ENCODE data around the gene BTAF1.
A peak's percentile ranks its signal among the peaks of the same experiment; 100 is the strongest.
"Not testable (repeated sequence)": the region's sequence is repeated elsewhere in the genome, so short reads cannot be mapped to it uniquely, and the experiment has no call there.

Gene BTAF1

DNA sequence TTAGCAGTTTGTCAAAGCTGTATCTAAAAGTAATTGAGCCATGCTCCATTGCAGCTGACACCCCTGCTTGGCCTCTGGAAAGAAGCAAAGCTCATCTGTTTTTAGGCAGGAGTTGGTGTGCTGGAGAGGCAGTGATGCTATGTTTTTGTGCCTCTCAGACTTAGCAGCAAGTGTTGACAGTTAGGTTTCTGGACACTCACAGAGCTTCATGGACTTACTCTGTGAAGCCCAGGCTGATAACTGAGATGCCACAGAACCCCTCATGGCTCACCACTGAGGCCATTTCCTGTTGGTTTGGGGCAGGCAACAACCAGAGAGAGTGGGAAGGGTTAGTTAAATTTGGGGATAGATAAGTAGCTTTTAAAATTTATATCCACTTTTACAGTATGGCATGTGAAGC is 59.8 kb downstream of the BTAF1 start:
- Mint-ChIP-seq H3K4me3 (no peak overlapping the region), H3K36me3 (ENCODE audit: low read depth) (peaks cover 79% of the 10 kb centered on the region), H3K4me1 (peaks cover 29% of the 10 kb centered on the region), H3K9me3 (no peaks in the 10 kb centered on the region), H3K27ac (peak overlapping the region; percentile 31), H3K27me3 (no peaks in the 10 kb centered on the region)
- ATAC-seq, result no peak
- DNase-seq, result no peak

DNA sequence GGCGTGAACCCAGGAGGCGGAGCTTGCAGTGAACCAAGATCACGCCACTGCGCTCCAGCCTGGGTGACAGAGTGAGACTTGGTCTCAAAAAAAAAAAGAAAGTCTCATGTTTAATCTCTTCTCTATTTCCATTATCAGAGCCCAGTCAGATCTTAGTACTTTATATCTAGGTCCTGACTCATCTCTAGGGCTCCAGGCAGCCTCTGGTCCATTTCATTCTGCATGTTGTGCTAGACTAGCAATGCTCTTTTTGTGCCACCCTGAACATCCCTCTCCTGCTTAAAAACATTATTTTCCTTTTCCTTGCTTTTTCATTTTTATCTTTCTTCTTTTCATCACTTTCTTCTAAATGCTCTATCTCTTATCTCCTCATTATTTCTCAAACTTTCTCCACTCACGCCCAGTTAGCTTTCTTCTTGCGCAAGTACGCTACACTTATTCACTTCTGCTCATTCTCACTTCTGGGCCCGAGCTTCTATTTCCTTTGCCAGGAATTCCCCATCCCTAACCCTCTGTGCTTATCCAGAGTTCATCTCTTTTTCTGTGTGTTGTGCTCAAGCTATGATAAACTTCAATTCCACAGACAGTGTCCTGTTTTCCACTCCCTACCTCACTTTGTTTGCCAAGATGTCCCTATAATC is 63.9 kb downstream of the BTAF1 start:
- Mint-ChIP-seq H3K4me1 (peaks cover 29% of the 10 kb centered on the region), H3K27ac (peak overlapping the region; percentile 34), H3K4me3 (no peak overlapping the region), H3K9me3 (no peaks in the 10 kb centered on the region), H3K36me3 (ENCODE audit: low read depth) (peaks cover 67% of the 10 kb centered on the region), H3K27me3 (no peaks in the 10 kb centered on the region)
- ATAC-seq (no peak), DNase-seq (no peak)

DNA sequence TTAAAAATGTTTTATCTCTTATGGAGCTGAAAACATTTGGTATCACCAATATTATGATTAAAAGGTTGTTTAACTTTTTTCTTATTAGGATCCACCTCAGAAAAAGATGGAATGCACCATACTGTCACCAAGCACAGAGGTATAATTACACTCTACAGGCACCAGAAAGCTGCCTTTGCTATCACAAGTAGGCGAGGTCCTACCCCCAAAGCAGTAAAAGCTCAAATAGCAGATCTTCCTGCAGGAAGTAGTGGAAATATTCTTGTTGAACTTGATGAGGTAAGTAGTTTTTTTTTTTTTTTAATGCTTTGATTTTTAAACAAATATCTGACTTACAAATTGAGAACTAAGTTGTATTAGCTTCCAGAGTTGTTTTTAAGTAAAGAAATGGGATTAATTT is 68.5 kb downstream of the BTAF1 start:
- no peak overlapping the region for H3K27ac Mint-ChIP-seq
- H3K9me3 Mint-ChIP-seq, result no peaks in the 10 kb centered on the region
- H3K27me3 Mint-ChIP-seq, result no peaks in the 10 kb centered on the region
- H3K36me3 Mint-ChIP-seq (ENCODE audit: low read depth), result peaks cover 53% of the 10 kb centered on the region
- H3K4me3 Mint-ChIP-seq, result no peak overlapping the region
- ATAC-seq (no peak), DNase-seq (no peak)
- H3K4me1 Mint-ChIP-seq, result peaks cover 12% of the 10 kb centered on the region

GRCh38 chr10:91996266-91996665 is 72.7 kb downstream of the BTAF1 start:
- peaks cover 71% of the 10 kb centered on the region for H3K36me3 Mint-ChIP-seq (ENCODE audit: low read depth)
- peaks cover 6% of the 10 kb centered on the region for H3K4me1 Mint-ChIP-seq
- H3K27ac Mint-ChIP-seq, result no peak overlapping the region
- no peak for ATAC-seq
- H3K4me3 Mint-ChIP-seq, result no peak overlapping the region
- DNase-seq, result no peak
- no peaks in the 10 kb centered on the region for H3K27me3 Mint-ChIP-seq
- H3K9me3 Mint-ChIP-seq, result no peaks in the 10 kb centered on the region

- H3K4me1 Mint-ChIP-seq, result no peaks in the 10 kb centered on the region
- peaks cover 79% of the 10 kb centered on the region for H3K36me3 Mint-ChIP-seq (ENCODE audit: low read depth)
- no peaks in the 10 kb centered on the region for H3K27me3 Mint-ChIP-seq
Observed at GRCh38 chr10:92001581-92001980, 78.0 kb downstream of the BTAF1 start.

GRCh38 chr10:92001995-92002394 is 78.4 kb downstream of the BTAF1 start:
- no peaks in the 10 kb centered on the region for H3K27me3 Mint-ChIP-seq
- H3K4me1 Mint-ChIP-seq, result no peaks in the 10 kb centered on the region
- ATAC-seq (no peak), DNase-seq (no peak)
- peaks cover 81% of the 10 kb centered on the region for H3K36me3 Mint-ChIP-seq (ENCODE audit: low read depth)
- H3K9me3 Mint-ChIP-seq, result peaks cover 7% of the 10 kb centered on the region
- H3K4me3 Mint-ChIP-seq, result no peak overlapping the region
- no peak overlapping the region for H3K27ac Mint-ChIP-seq

More at GRCh38 chr10:92001581-92001980, 78.0 kb downstream of the BTAF1 start:
- DNase-seq (no peak), ATAC-seq (no peak)
- Mint-ChIP-seq H3K4me3 (no peak overlapping the region), H3K9me3 (peaks cover 7% of the 10 kb centered on the region), H3K27ac (no peak overlapping the region)

DNA sequence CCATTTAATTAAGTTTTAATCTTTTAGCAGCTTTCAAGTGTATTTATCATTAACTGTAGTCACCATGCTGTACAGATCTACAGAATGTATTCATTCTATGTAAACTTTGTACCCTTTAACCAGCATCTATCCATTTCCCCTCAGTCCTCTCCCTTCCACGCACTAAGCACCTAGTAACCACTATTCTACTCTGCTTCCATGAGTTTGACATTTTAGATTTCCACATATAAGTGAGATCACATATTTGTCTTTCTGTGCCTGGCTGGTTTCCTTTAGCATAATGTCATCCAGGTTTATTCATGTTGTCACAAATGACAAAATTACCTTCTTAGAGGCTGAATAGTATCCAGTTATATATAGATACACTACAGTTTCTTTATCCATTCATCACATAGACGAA is 79.7 kb downstream of the BTAF1 start:
- H3K27ac Mint-ChIP-seq, result no peak overlapping the region
- no peak for ATAC-seq
- peaks cover 73% of the 10 kb centered on the region for H3K36me3 Mint-ChIP-seq (ENCODE audit: low read depth)

DNA sequence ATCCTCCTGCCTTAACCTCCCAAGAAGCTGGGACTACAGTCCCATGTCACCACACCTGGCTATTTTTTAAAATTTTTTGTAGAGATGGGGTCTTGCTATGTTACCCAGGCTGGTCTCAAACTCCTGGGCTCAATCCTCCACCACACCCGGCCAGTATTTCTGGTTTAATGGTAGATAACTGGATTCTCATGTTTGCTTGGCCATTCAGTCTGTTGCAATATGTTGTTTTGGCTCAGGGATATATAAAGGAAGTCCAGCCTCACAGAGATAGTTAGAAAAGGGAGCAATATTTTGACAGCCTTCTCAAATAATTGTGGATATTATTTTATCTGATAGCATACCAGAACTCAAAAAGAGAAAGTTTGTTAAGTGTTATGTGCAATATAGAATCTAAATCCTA is 82.4 kb downstream of the BTAF1 start:
- DNase-seq (no peak), ATAC-seq (no peak)
- H3K9me3 Mint-ChIP-seq, result peaks cover 7% of the 10 kb centered on the region
- H3K4me3 Mint-ChIP-seq, result no peak overlapping the region
- peaks cover 67% of the 10 kb centered on the region for H3K36me3 Mint-ChIP-seq (ENCODE audit: low read depth)
- H3K27me3 Mint-ChIP-seq, result no peaks in the 10 kb centered on the region
- H3K27ac Mint-ChIP-seq, result no peak overlapping the region
- H3K4me1 Mint-ChIP-seq, result peaks cover 2% of the 10 kb centered on the region

More for the DNA sequence above, 79.7 kb downstream of the BTAF1 start:
- no peaks in the 10 kb centered on the region for H3K27me3 Mint-ChIP-seq
- H3K4me3 Mint-ChIP-seq, result no peak overlapping the region
- H3K9me3 Mint-ChIP-seq, result peaks cover 7% of the 10 kb centered on the region
- no peaks in the 10 kb centered on the region for H3K4me1 Mint-ChIP-seq
- DNase-seq, result no peak

GRCh38 chr10:92009445-92009844 is 85.9 kb downstream of the BTAF1 start:
- Mint-ChIP-seq H3K9me3 (no peaks in the 10 kb centered on the region), H3K27me3 (no peaks in the 10 kb centered on the region), H3K36me3 (ENCODE audit: low read depth) (peaks cover 62% of the 10 kb centered on the region), H3K4me1 (peaks cover 7% of the 10 kb centered on the region), H3K4me3 (no peak overlapping the region), H3K27ac (no peak overlapping the region)
- ATAC-seq (no peak), DNase-seq (no peak)

DNA sequence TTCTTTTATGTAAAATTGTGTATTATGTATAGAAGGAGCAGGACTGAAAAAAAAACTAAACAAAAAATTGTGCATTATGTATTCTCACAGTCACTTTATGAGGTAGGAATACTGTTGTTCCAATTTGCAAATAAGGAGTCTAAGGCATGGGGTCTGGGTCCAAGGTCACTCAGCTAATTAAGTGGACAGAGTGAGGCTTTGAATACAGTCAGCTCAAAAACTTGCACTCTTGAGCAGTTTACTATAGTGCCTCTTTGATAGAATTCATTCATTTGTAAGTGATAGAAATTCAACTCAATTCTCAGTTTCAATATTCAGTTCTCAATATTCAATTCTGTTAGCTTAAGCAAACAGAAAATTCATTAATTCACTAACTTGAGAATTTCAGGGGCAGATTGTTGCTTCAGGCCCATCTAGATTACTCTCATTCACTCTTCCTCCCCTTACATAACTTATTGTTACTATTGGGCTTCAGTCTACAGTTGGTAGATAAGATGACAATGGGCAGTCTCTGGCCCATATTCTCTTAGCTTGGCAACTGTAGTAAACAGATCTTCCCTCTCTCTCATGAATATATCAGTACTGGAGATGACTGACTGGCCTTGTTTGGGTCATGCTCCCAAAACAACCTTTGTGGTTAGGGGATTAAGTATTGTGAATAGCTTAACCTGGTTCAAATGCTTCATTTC is 86.6 kb downstream of the BTAF1 start:
- H3K36me3 Mint-ChIP-seq (ENCODE audit: low read depth), result peaks cover 63% of the 10 kb centered on the region
- no peak for DNase-seq
- no peak overlapping the region for H3K27ac Mint-ChIP-seq
- no peak overlapping the region for H3K4me3 Mint-ChIP-seq
- H3K27me3 Mint-ChIP-seq, result no peaks in the 10 kb centered on the region
- no peaks in the 10 kb centered on the region for H3K9me3 Mint-ChIP-seq
- no peak for ATAC-seq
- H3K4me1 Mint-ChIP-seq, result peaks cover 7% of the 10 kb centered on the region

DNA sequence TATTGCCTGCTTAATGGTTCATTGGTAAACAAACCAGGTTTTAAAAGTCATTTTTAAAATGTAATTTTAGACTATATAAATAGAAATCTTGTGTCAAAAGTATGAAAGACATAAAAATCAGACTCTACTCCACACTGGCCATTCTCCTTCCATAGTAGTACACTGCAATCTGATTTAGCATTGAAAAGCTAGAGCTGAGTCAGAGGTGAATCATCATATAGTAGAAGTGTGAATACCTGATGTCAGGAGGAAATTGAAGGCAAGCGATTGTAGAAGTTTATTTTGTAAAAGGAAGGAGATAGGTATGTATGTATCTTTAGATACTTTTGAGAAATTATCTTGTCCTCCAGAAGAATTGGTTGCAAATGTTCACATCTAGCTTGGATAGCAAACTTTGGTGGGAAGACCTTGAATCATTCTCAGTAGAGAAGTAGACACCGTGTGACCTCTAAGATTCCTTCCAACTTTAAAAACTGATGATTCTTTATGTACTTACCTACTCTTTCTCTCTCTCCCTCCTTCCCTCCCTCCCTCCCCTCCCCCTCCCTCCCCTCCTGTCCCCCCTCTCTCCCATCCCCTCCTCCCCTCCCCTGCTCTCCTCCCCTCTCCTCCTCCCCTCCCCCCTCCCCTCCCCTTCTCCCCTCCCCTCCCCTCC is 88.1 kb downstream of the BTAF1 start:
- peak; percentile 99 for ATAC-seq
- Mint-ChIP-seq H3K9me3 (no peaks in the 10 kb centered on the region), H3K4me1 (peaks cover 7% of the 10 kb centered on the region), H3K36me3 (ENCODE audit: low read depth) (peaks cover 63% of the 10 kb centered on the region), H3K27me3 (no peaks in the 10 kb centered on the region), H3K4me3 (no peak overlapping the region), H3K27ac (no peak overlapping the region)
- DNase-seq, result no peak

DNA sequence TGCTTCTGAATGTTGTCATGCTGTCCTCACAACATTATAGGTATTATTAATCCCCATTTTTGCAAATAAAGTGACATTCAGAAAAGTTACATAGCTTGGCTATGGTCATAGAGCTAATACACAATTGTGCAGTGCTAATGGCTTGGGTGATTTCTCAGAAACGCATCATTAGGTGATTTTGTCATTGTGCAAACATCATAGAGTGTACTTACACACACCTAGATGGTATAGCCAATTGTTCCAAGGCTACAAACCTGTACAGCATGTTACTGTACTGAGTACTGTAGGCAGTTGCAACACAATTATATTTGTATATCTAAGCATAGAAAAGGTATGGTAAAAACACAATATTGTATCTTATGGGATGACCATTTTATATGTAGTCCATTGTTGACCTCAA is 91.0 kb downstream of the BTAF1 start:
- no peak overlapping the region for H3K4me3 Mint-ChIP-seq
- peaks cover 7% of the 10 kb centered on the region for H3K4me1 Mint-ChIP-seq
- no peaks in the 10 kb centered on the region for H3K27me3 Mint-ChIP-seq
- no peak for DNase-seq
- H3K9me3 Mint-ChIP-seq, result no peaks in the 10 kb centered on the region
- H3K36me3 Mint-ChIP-seq (ENCODE audit: low read depth), result peaks cover 67% of the 10 kb centered on the region
- H3K27ac Mint-ChIP-seq, result no peak overlapping the region
- ATAC-seq, result no peak

GRCh38 chr10:92024700-92025099 is 101.1 kb downstream of the BTAF1 start:
- H3K27me3 Mint-ChIP-seq, result no peaks in the 10 kb centered on the region
- DNase-seq, result no peak
- peaks cover 73% of the 10 kb centered on the region for H3K36me3 Mint-ChIP-seq (ENCODE audit: low read depth)
- H3K9me3 Mint-ChIP-seq, result no peaks in the 10 kb centered on the region
- no peak overlapping the region for H3K4me3 Mint-ChIP-seq
- H3K27ac Mint-ChIP-seq, result no peak overlapping the region
- H3K4me1 Mint-ChIP-seq, result peaks cover 5% of the 10 kb centered on the region
- ATAC-seq, result no peak

GRCh38 chr10:92025340-92025739 is 101.8 kb downstream of the BTAF1 start:
- not testable (repeated sequence) for H3K4me3 Mint-ChIP-seq, ATAC-seq, H3K27me3 Mint-ChIP-seq, H3K4me1 Mint-ChIP-seq, H3K9me3 Mint-ChIP-seq, DNase-seq, H3K27ac Mint-ChIP-seq
- peaks cover 71% of the 10 kb centered on the region for H3K36me3 Mint-ChIP-seq (ENCODE audit: low read depth)

DNA sequence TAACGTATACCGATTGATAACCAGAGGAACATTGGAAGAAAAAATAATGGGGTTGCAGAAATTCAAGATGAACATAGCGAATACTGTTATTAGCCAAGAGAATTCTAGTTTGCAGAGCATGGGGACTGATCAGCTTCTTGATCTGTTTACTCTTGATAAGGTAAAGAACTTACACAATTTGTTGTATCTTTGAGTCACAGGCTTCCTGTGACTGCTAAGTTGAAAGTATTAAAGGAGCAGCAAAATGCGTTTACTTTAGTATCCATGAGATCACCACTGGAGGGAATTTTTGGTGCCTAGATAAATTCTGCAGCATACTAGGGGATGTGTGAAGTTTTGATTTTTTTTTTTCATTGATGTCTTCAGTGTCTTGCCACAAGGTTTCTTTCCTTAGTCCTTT is 103.6 kb downstream of the BTAF1 start:
- ATAC-seq (no peak), DNase-seq (no peak)
- no peaks in the 10 kb centered on the region for H3K9me3 Mint-ChIP-seq
- no peaks in the 10 kb centered on the region for H3K27me3 Mint-ChIP-seq
- H3K4me3 Mint-ChIP-seq, result no peak overlapping the region
- H3K4me1 Mint-ChIP-seq, result peaks cover 5% of the 10 kb centered on the region
- H3K36me3 Mint-ChIP-seq (ENCODE audit: low read depth), result peaks cover 74% of the 10 kb centered on the region
- H3K27ac Mint-ChIP-seq, result no peak overlapping the region

All from activated naive CD8-positive, alpha-beta T cell treated with anti-CD3 and anti-CD28 coated beads, Interleukin-2, amount 50 U/mL, for 24 hours (primary cell).